Measurements from ENCODE around the gene NCCRP1. TPM values are rescaled to one million over a fixed set of nuclear protein-coding genes. Genes with fewer than 3 reads are reported as not detected.

Gene NCCRP1
- total RNA-seq, 4 donors from 2014 or later = not detected

GRCh38 chr19:39182174-39182505 is 14.6 kb upstream of the NCCRP1 start:
- no peaks in the 10 kb centered on the region for H3K27me3 ChIP-seq
- H3K9me3 ChIP-seq = no peaks in the 10 kb centered on the region
- no peak for DNase-seq (ENCODE audit: low spot score in 2 of 2)
- no peak overlapping the region for H3K4me3 ChIP-seq
- TF ChIP-seq EP300 (IDR thresholded peaks at IDR 0.05) = no peak
- TF ChIP-seq CTCF (IDR thresholded peaks at IDR 0.05) = no peak
- no peak for TF ChIP-seq POLR2A (IDR thresholded peaks at IDR 0.05)
- H3K27ac ChIP-seq = no peak overlapping the region
- WGBS, 2 donors = 56 to 68% methylated on average over 4 of the region's 4 CpGs
- H3K4me1 ChIP-seq = peaks cover 0 to 23% (median 0%) of the 10 kb centered on the region in 4 donors
- H3K36me3 ChIP-seq = peaks cover 0 to 50% (median 10%) of the 10 kb centered on the region in 3 donors

- peaks cover 0 to 26% (median 0%) of the 10 kb centered on the region in 4 donors for H3K4me1 ChIP-seq
- TF ChIP-seq POLR2A (IDR thresholded peaks at IDR 0.05) = no peak
- no peak for TF ChIP-seq EP300 (IDR thresholded peaks at IDR 0.05)
- no peak overlapping the region for H3K27ac ChIP-seq
- 85 to 86% methylated on average over 8 of the region's 8 CpGs for WGBS, 2 donors
- H3K36me3 ChIP-seq = peaks cover 0 to 40% (median 5%) of the 10 kb centered on the region in 3 donors
- DNase-seq (ENCODE audit: low spot score in 2 of 2) = no peak
- no peak overlapping the region for H3K4me3 ChIP-seq
- H3K27me3 ChIP-seq = peaks cover 0 to 4% of the 10 kb centered on the region in 2 donors
- H3K9me3 ChIP-seq = no peaks in the 10 kb centered on the region
These were observed 13.7 kb upstream of the NCCRP1 start for GRCh38 chr19:39183104-39183503.

GRCh38 chr19:39186391-39186790 is 10.4 kb upstream of the NCCRP1 start:
- no peak for TF ChIP-seq CTCF (IDR thresholded peaks at IDR 0.05)
- TF ChIP-seq POLR2A (IDR thresholded peaks at IDR 0.05) = no peak
- no peak for TF ChIP-seq EP300 (IDR thresholded peaks at IDR 0.05)
- Histone ChIP-seq H3K4me1 (peaks cover 0 to 4% (median 0%) of the 10 kb centered on the region in 4 donors), H3K27me3 (peaks cover 0 to 4% of the 10 kb centered on the region in 2 donors), H3K4me3 (no peak overlapping the region), H3K36me3 (peaks cover 0 to 7% (median 0%) of the 10 kb centered on the region in 3 donors), H3K27ac (no peak overlapping the region), H3K9me3 (no peaks in the 10 kb centered on the region)
- DNase-seq (ENCODE audit: low spot score in 2 of 2) = no peak
- WGBS, 2 donors = 95 to 97% methylated on average over 8 of the region's 8 CpGs

- no peak for DNase-seq (ENCODE audit: low spot score in 2 of 2)
- Histone ChIP-seq H3K4me1 (peaks cover 0 to 4% (median 0%) of the 10 kb centered on the region in 4 donors), H3K4me3 (no peak overlapping the region), H3K27ac (no peak overlapping the region), H3K36me3 (no peaks in the 10 kb centered on the region), H3K9me3 (no peaks in the 10 kb centered on the region), H3K27me3 (peaks cover 0 to 4% of the 10 kb centered on the region in 2 donors)
- WGBS, 2 donors = 27 to 67% methylated on average over 6 to 8 of the region's 8 CpGs
- TF ChIP-seq CTCF (IDR thresholded peaks at IDR 0.05) (no peak), EP300 (IDR thresholded peaks at IDR 0.05) (no peak), POLR2A (IDR thresholded peaks at IDR 0.05) (no peak)
These were observed 9.2 kb upstream of the NCCRP1 start for GRCh38 chr19:39187552-39187943.

- peaks cover 0 to 4% of the 10 kb centered on the region in 2 donors for H3K27me3 ChIP-seq
- 67 to 71% methylated on average over 6 of the region's 6 CpGs for WGBS, 2 donors
- TF ChIP-seq POLR2A (IDR thresholded peaks at IDR 0.05) (no peak), EP300 (IDR thresholded peaks at IDR 0.05) (no peak), CTCF (IDR thresholded peaks at IDR 0.05) (no peak)
- H3K9me3 ChIP-seq = no peaks in the 10 kb centered on the region
- no peak overlapping the region for H3K27ac ChIP-seq
- H3K36me3 ChIP-seq = no peaks in the 10 kb centered on the region
- H3K4me1 ChIP-seq = peaks cover 0 to 4% (median 0%) of the 10 kb centered on the region in 4 donors
- no peak for DNase-seq (ENCODE audit: low spot score in 2 of 2)
- H3K4me3 ChIP-seq = no peak overlapping the region
These were observed 7.8 kb upstream of the NCCRP1 start for GRCh38 chr19:39188960-39189359.

- WGBS, 2 donors = 32 to 40% methylated on average over 11 of the region's 11 CpGs
- H3K27ac ChIP-seq = no peak overlapping the region
These were observed 6.0 kb upstream of the NCCRP1 start for GRCh38 chr19:39190768-39191167.

More at GRCh38 chr19:39190768-39191167, 6.0 kb upstream of the NCCRP1 start:
- H3K36me3 ChIP-seq = no peaks in the 10 kb centered on the region
- H3K4me1 ChIP-seq = peaks cover 0 to 4% (median 0%) of the 10 kb centered on the region in 4 donors
- no peak for DNase-seq (ENCODE audit: low spot score in 2 of 2)
- TF ChIP-seq CTCF (IDR thresholded peaks at IDR 0.05) (no peak), POLR2A (IDR thresholded peaks at IDR 0.05) (no peak), EP300 (IDR thresholded peaks at IDR 0.05) (no peak)
- no peak overlapping the region for H3K4me3 ChIP-seq
- H3K9me3 ChIP-seq = no peaks in the 10 kb centered on the region
- peaks cover 0 to 20% of the 10 kb centered on the region in 2 donors for H3K27me3 ChIP-seq
